ENCODE results near the gene TMEM138. TPM values are rescaled to one million over a fixed set of nuclear protein-coding genes. Genes with fewer than 3 reads are reported as not detected.

TMEM138 gene
- 20.9 TPM for total RNA-seq
- long read RNA-seq, transcript TMEM138-201 (5 exons, 1,848 nt): major isoform, 8 of 13 reads
- long read RNA-seq, partial matches to known transcripts: 0 of 13 reads
- long read RNA-seq, other reads (novel, unspliced or antisense): 2 of 13 reads

GRCh38 chr11:61361741-61362541 is at the start of gene TMEM138, which contains the start of gene CYB561A3:
Gene TMEM138 (plus strand): TSS chr11:61362374. CDS start chr11:61364391, 2,017 bp downstream.
Gene CYB561A3 (minus strand): TSS chr11:61361882. CDS start chr11:61356713, 5,169 bp downstream.
- H3K36me3 ChIP-seq: peaks cover 32% of the 10 kb centered on the region
- intact Hi-C loops (cut with micrococcal nuclease): no loop called here
- no peaks in the 10 kb centered on the region for H3K9me3 ChIP-seq (replicated peaks)
- DNase-seq: peak; percentile 93
- H3K27me3 ChIP-seq (ENCODE audit: low read depth): no peaks in the 10 kb centered on the region
- peak within 1 kb of the TSS; percentile 82 for H3K4me3 ChIP-seq
- peak within 1 kb of the TSS; percentile 99 for H3K27ac ChIP-seq (replicated peaks)
- peaks cover 43% of the 10 kb centered on the region for H3K4me1 ChIP-seq
- TF ChIP-seq, protein P1, sequence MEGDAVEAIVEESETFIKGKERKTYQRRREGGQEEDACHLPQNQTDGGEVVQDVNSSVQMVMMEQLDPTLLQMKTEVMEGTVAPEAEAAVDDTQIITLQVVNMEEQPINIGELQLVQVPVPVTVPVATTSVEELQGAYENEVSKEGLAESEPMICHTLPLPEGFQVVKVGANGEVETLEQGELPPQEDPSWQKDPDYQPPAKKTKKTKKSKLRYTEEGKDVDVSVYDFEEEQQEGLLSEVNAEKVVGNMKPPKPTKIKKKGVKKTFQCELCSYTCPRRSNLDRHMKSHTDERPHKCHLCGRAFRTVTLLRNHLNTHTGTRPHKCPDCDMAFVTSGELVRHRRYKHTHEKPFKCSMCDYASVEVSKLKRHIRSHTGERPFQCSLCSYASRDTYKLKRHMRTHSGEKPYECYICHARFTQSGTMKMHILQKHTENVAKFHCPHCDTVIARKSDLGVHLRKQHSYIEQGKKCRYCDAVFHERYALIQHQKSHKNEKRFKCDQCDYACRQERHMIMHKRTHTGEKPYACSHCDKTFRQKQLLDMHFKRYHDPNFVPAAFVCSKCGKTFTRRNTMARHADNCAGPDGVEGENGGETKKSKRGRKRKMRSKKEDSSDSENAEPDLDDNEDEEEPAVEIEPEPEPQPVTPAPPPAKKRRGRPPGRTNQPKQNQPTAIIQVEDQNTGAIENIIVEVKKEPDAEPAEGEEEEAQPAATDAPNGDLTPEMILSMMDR (IDR thresholded peaks at IDR 0.05; ENCODE audit: borderline replicate concordance): no peak

DNA sequence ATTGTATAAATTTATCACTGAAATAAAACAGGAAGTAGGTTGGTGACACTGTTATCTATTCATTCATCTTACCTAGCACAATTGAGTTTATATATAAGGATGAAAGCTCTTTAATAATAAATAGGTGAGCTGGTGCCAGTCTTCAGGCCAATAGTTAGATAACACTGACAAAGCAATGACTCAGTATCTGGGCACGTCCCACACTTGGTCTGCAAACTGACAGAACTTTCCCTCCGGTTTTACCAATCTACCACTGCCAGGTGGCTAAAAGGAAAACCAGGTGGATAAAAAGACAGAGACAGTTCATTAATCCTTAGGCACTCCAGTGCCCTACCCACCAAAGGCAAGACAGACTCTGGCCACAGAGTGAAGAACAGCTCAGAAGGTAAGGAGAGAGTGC is 46.9 kb upstream of the TMEM138 start:
- TF ChIP-seq, protein P1 (IDR thresholded peaks at IDR 0.05; ENCODE audit: borderline replicate concordance): no peak
- H3K4me3 ChIP-seq: no peak overlapping the region
- no peaks in the 10 kb centered on the region for H3K27me3 ChIP-seq (ENCODE audit: low read depth)
- peaks cover 97% of the 10 kb centered on the region for H3K36me3 ChIP-seq
- no peak overlapping the region for H3K27ac ChIP-seq (replicated peaks)
- intact Hi-C loops (cut with micrococcal nuclease): no loop called here
- H3K9me3 ChIP-seq (replicated peaks): no peaks in the 10 kb centered on the region
- no peak for DNase-seq
- H3K4me1 ChIP-seq: no peaks in the 10 kb centered on the region

- Histone ChIP-seq H3K27ac (replicated peaks) (peak overlapping the region; percentile 55), H3K4me1 (peaks cover 64% of the 10 kb centered on the region), H3K4me3 (no peak overlapping the region), H3K27me3 (ENCODE audit: low read depth) (no peaks in the 10 kb centered on the region), H3K36me3 (peaks cover 90% of the 10 kb centered on the region), H3K9me3 (replicated peaks) (no peaks in the 10 kb centered on the region)
- DNase-seq: no peak
- intact Hi-C loops (cut with micrococcal nuclease): no loop called here
- TF ChIP-seq, protein P1 (IDR thresholded peaks at IDR 0.05; ENCODE audit: borderline replicate concordance): no peak
These were observed 36.3 kb upstream of the TMEM138 start for GRCh38 chr11:61325649-61326414.

DNA sequence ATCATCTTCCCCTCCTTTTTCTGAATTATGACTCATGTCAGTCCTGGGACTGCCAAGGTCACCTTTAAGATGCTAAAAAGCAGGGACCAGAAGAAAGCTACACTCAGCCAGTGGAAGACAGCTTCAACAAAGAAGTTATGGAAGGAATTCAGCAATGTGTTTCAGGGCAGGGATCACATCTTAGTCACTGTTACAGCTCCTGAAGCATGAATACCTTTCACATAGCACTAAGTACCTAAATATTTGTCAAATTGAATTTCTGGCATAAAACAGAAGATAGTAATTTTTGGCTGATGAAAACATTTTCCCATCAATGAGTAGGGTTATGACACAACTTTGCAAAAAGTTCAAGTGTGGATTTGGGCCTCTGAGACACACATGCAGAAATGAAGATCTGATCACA is 34.5 kb upstream of the TMEM138 start:
- Histone ChIP-seq H3K9me3 (replicated peaks) (no peaks in the 10 kb centered on the region), H3K4me3 (no peak overlapping the region), H3K4me1 (peaks cover 82% of the 10 kb centered on the region), H3K27me3 (ENCODE audit: low read depth) (no peaks in the 10 kb centered on the region), H3K27ac (replicated peaks) (peak overlapping the region; percentile 3), H3K36me3 (peaks cover 72% of the 10 kb centered on the region)
- DNase-seq: no peak
- TF ChIP-seq, protein P1 (IDR thresholded peaks at IDR 0.05; ENCODE audit: borderline replicate concordance): no peak
- intact Hi-C loops (cut with micrococcal nuclease): no loop called here

GRCh38 chr11:61328351-61328750 is 33.8 kb upstream of the TMEM138 start:
- intact Hi-C loops (cut with micrococcal nuclease): no loop called here
- Histone ChIP-seq H3K27me3 (ENCODE audit: low read depth) (no peaks in the 10 kb centered on the region), H3K9me3 (replicated peaks) (no peaks in the 10 kb centered on the region), H3K4me1 (peaks cover 88% of the 10 kb centered on the region), H3K27ac (replicated peaks) (peak overlapping the region; percentile 31), H3K36me3 (peaks cover 65% of the 10 kb centered on the region), H3K4me3 (no peak overlapping the region)
- TF ChIP-seq, protein P1 (IDR thresholded peaks at IDR 0.05; ENCODE audit: borderline replicate concordance): no peak
- no peak for DNase-seq

All from left ventricle myocardium inferior (tissue), 1 donor.